HEK293T (cell line): ENCODE measurements around the gene ITPK1.

Source experiments
- CTCF ChIA-PET: fragments of 350-600 bp; formaldehyde crosslinking; extraction: SDS; loops from one replicate; lab custom pipeline; 2021; ENCODE audit warnings: antibody characterized with exemption, inconsistent platforms; lab: Yijun Ruan, JAX
- POLR2A ChIA-PET: fragments of 350-600 bp; formaldehyde crosslinking; extraction: SDS; loops from one replicate; lab custom pipeline; 2020; ENCODE audit warnings: antibody characterized with exemption, inconsistent platforms; lab: Yijun Ruan, JAX
- DNase-seq: peaks from one replicate; pipeline ENCODE4 v3.0.0; 2012; ENCODE audit warnings: mixed read lengths; ENCODE audit errors: extremely low spot score
- ARNT ChIP-seq: fragments of 450-650 bp; IDR thresholded peaks from 2 replicates; pipeline ENCODE4 v1.6.1; 2017; ENCODE audit warnings: mild to moderate bottlenecking
- BHLHE40 ChIP-seq: fragments of 450-650 bp; IDR thresholded peaks from 2 replicates; pipeline ENCODE4 v1.6.1; 2016; ENCODE audit warnings: mild to moderate bottlenecking, moderate library complexity, borderline replicate concordance
- CTBP1 ChIP-seq: fragments of 450-650 bp; IDR thresholded peaks from 2 replicates; pipeline ENCODE4 v1.6.1; 2016; ENCODE audit warnings: borderline replicate concordance
- ELF4 ChIP-seq: fragments of 450-650 bp; IDR thresholded peaks from 2 replicates; pipeline ENCODE4 v1.6.1; 2017; ENCODE audit warnings: antibody characterized with exemption
- FOXA1 ChIP-seq: fragments of 450-650 bp; IDR thresholded peaks from 2 replicates; pipeline ENCODE4 v1.6.1; 2016; ENCODE audit warnings: mild to moderate bottlenecking
- FOXK2 ChIP-seq: fragments of 450-650 bp; IDR thresholded peaks from 2 replicates; pipeline ENCODE4 v1.6.1; 2016; ENCODE audit warnings: mild to moderate bottlenecking
- FOXM1 ChIP-seq: fragments of 450-650 bp; IDR thresholded peaks from 2 replicates; pipeline ENCODE4 v1.6.1; 2017; ENCODE audit warnings: mild to moderate bottlenecking, borderline replicate concordance
- HDGF ChIP-seq: fragments of 450-650 bp; IDR thresholded peaks from 2 replicates; pipeline ENCODE4 v1.6.1; 2017; ENCODE audit warnings: antibody characterized with exemption, borderline replicate concordance
- L3MBTL2 ChIP-seq: fragments of 450-650 bp; conservative IDR thresholded peaks from 2 replicates; pipeline ENCODE4 v1.6.1; 2016; ENCODE audit warnings: mild to moderate bottlenecking
- LEF1 ChIP-seq: fragments of 450-650 bp; IDR thresholded peaks from 2 replicates; pipeline ENCODE4 v1.6.1; 2017; ENCODE audit warnings: mild to moderate bottlenecking, borderline replicate concordance
- NFRKB ChIP-seq: fragments of 450-650 bp; IDR thresholded peaks from 2 replicates; pipeline ENCODE4 v1.6.1; 2016; ENCODE audit warnings: mild to moderate bottlenecking, moderate library complexity
- SP1 ChIP-seq: fragments of 450-650 bp; IDR thresholded peaks from 2 replicates; pipeline ENCODE4 v1.6.1; 2017
- SUZ12 ChIP-seq: fragments of 450-650 bp; IDR thresholded peaks from 2 replicates; pipeline ENCODE4 v1.6.1; 2016; ENCODE audit warnings: mild to moderate bottlenecking
- TARDBP ChIP-seq: fragments of 450-650 bp; IDR thresholded peaks from 2 replicates; pipeline ENCODE4 v1.6.1; 2016
- ZNF384 ChIP-seq: fragments of 450-650 bp; IDR thresholded peaks from 2 replicates; pipeline ENCODE4 v1.6.1; 2016
- TF ChIP-seq, protein P1 (sequence below): fragments of 450-650 bp; IDR thresholded peaks from 2 replicates; pipeline ENCODE4 v1.6.1; 2016

Gene ITPK1

DNA sequence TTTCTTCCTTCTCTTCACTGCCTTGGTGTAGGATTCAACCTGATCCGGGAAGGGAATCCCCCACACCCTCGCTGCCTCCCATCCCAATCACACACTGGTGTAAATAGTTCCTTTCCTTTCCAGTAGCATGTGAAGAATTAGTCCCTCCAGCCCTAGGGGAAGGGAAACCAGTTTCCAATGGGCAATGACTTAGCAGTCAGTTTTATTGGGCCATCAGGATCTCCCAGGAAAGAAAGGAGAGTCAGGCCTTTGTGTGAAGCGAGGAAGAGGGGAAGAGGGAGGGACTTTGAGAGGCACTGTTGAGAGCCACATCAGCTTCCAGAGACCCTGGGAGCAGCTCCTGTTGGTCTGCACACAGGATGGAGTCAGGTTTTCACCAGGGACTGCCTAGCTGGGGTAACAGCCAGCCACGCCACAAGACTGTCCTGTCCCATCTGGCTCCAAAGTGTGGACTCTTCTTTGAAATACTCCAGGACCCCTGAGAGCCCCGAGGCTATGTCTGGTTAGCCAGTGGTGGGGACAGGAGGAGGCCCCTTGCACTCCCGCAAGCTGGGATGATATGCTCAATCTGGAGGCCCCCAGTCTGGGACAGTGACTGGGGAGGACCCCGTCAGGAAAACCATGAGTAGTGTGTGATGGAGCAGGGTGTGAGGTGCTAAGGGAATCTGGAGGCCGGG is 41.1 kb upstream of the ITPK1 start:
- DNase-seq, result no peak
- CTCF ChIA-PET, result interaction anchor here (0.6 to 1.1 kb wide), 2 partner anchors 17 to 44 kb away, joined by 3 to 4 read pairs; no protein-coding TSS in a partner anchor
- TF ChIP-seq LEF1 (no peak), CTBP1 (no peak), BHLHE40 (no peak), ZNF384 (no peak), FOXA1 (no peak), ARNT (no peak), SUZ12 (no peak), ELF4 (no peak), TARDBP (no peak), L3MBTL2 (no peak), NFRKB (no peak), HDGF (no peak)
- POLR2A ChIA-PET, result no interaction called here

- TF ChIP-seq LEF1 (no peak), FOXA1 (no peak), FOXK2 (no peak), HDGF (no peak), ELF4 (no peak), TARDBP (no peak), SUZ12 (no peak), SP1 (no peak), ZNF384 (no peak), BHLHE40 (no peak), FOXM1 (no peak), L3MBTL2 (no peak), CTBP1 (no peak), NFRKB (no peak), ARNT (no peak)
- TF ChIP-seq, protein P1, sequence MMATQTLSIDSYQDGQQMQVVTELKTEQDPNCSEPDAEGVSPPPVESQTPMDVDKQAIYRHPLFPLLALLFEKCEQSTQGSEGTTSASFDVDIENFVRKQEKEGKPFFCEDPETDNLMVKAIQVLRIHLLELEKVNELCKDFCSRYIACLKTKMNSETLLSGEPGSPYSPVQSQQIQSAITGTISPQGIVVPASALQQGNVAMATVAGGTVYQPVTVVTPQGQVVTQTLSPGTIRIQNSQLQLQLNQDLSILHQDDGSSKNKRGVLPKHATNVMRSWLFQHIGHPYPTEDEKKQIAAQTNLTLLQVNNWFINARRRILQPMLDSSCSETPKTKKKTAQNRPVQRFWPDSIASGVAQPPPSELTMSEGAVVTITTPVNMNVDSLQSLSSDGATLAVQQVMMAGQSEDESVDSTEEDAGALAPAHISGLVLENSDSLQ, result no peak
- no peak for DNase-seq
- ChIA-PET CTCF (no interaction called here), POLR2A (no interaction called here)
Observed at GRCh38 chr14:93155667-93156066, 39.9 kb upstream of the ITPK1 start.

DNA sequence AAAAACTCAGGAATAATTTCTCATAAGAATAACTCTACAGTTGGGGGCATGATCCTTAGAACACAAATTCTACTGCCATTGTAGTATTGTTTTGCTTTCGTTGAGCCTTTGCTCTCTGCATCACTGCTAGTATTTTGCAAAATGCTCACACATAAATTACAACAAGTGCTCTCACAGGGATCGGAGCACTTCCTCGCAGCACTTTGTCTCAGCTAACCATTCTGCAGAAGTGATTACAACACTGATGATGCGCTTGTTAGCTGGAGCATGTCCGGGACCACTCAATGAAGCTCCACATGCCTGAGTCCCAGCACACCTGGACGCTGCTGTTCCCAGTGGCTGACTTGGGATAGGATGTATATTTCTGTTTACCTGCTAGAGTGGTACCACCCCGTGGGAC is 37.4 kb upstream of the ITPK1 start:
- TF ChIP-seq NFRKB (no peak), SUZ12 (no peak), FOXK2 (no peak), BHLHE40 (no peak), FOXM1 (no peak), ZNF384 (no peak), HDGF (no peak), FOXA1 (no peak), ARNT (no peak), LEF1 (no peak)
- TF ChIP-seq, protein P1, result no peak
- POLR2A ChIA-PET, result no interaction called here
- DNase-seq, result no peak
- CTCF ChIA-PET, result interaction anchor here (0.6 kb wide), 1 partner anchor 1461 kb away, joined by 3 read pairs; no protein-coding TSS in a partner anchor

- POLR2A ChIA-PET, result no interaction called here
- no peak for DNase-seq
- CTCF ChIA-PET, result interaction anchor here (3.0 kb wide), 1 partner anchor 37 kb away, joined by 8 read pairs; no protein-coding TSS in a partner anchor
- no peak for TF ChIP-seq ARNT
- TF ChIP-seq, protein P1, result peak; percentile 57
Observed at GRCh38 chr14:93150227-93151208, 34.8 kb upstream of the ITPK1 start.

DNA sequence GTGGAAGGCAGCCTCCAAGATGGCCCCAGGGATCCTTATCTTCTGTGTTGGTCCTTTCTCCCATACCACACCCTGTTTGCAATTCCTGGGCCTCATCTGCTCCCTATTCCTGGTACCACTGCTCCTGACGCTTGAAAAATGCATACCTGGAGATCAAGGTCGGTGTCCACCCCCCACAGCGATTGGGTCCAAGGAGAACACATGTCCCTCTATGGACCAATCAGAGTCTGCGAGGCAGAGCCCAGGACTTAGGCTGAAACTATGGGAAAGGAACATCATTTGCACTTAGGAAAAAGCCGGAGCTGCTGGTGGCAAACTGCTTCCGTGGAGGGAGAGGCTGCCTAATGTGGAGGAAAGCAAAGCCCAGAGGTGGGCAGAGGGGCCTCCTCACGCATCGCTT is 33.3 kb upstream of the ITPK1 start:
- no peak for TF ChIP-seq HDGF
- TF ChIP-seq FOXK2, result no peak
- no peak for TF ChIP-seq SP1
- TF ChIP-seq BHLHE40, result no peak
- TF ChIP-seq L3MBTL2, result no peak
- TF ChIP-seq NFRKB, result no peak
- TF ChIP-seq, protein P1, result no peak
- TF ChIP-seq FOXM1, result no peak
- TF ChIP-seq CTBP1, result no peak
- no peak for TF ChIP-seq FOXA1
- no peak for DNase-seq
- ChIA-PET POLR2A (no interaction called here), CTCF (no interaction called here)
